ENCODE data around the gene CCSAP.

- TF ChIP-seq GATA2 (IDR thresholded peaks at IDR 0.05; ENCODE audit: low read depth, low read length) (no peak), GATA3 (IDR thresholded peaks at IDR 0.05; ENCODE audit: low read depth, low read length) (no peak)
These were observed 42.6 kb downstream of the CCSAP start for GRCh38 chr1:229300099-229300757.

All from SH-SY5Y (cell line).